GM10266 (cell line): ENCODE data around the gene MYDGF.

ENCODE experiments used
- DNase-seq: peaks from one replicate; pipeline ENCODE4 v3.0.0; 2012; ENCODE audit errors: extremely low spot score
- CTCF ChIP-seq: IDR thresholded peaks from 2 replicates; pipeline ENCODE4 v1.5.1; 2012; ENCODE audit warnings: mild to moderate bottlenecking, low read depth; ENCODE audit not compliant: control insufficient read depth, insufficient read depth; ENCODE audit errors: missing control alignments

Gene MYDGF

GRCh38 chr19:4678881-4679790 is 9.0 kb upstream of the MYDGF start:
- no peak for DNase-seq
- TF ChIP-seq CTCF, result no peak

- TF ChIP-seq CTCF, result peak; percentile 22
- DNase-seq, result no peak
Observed at GRCh38 chr19:4676955-4677731, 7.0 kb upstream of the MYDGF start.

GRCh38 chr19:4675346-4675745 is 5.2 kb upstream of the MYDGF start:
- no peak for TF ChIP-seq CTCF
- no peak for DNase-seq

- DNase-seq, result no peak
- TF ChIP-seq CTCF, result no peak
Observed at GRCh38 chr19:4673726-4674125, 3.6 kb upstream of the MYDGF start.

GRCh38 chr19:4673216-4673615 is 3.1 kb upstream of the MYDGF start:
- TF ChIP-seq CTCF, result no peak
- DNase-seq, result no peak

GRCh38 chr19:4671185-4671851 is 1.2 kb upstream of the MYDGF start:
- TF ChIP-seq CTCF, result no peak
- no peak for DNase-seq
